NCI-H82 treated with DMSO at 0.1 percent for 48 hours (cell line): ENCODE measurements around the gene VSTM4.

Source experiments
- DNase-seq: peaks from one replicate; lab custom pipeline; 2025; ENCODE audit not compliant: unreplicated experiment; lab: John Stamatoyannopoulos, UW

VSTM4 gene

DNA sequence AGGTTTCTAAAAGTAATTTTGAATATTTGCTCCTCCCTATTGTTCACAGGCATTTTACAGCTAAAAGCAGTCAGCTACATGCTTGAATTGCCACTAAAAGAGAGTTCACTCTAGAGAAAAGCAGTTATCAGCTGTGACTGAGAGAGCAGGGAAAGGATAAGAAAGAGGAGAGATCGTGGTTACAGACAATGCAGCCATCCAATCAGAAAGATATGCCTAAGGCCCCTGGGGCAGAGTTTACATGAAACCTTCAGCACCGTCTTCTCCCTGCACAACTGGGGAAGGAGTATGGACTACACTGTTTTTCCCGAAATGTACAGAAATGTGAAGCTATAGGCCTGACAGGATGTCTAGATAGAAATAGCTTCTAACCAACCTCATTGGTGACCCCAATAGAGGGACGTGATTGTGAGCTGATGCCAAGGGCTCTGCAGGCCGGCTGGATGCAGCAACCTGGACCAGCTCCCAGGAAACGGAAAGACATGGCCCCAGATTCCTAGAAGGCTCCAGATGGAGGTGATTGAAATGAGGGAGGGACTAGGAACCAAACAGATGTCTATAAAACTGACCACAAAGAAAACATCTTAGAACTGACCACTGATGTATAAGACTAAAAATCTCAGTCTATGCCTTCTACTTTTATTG is 3.2 kb upstream of the VSTM4 start:
- DNase-seq = no peak

DNA sequence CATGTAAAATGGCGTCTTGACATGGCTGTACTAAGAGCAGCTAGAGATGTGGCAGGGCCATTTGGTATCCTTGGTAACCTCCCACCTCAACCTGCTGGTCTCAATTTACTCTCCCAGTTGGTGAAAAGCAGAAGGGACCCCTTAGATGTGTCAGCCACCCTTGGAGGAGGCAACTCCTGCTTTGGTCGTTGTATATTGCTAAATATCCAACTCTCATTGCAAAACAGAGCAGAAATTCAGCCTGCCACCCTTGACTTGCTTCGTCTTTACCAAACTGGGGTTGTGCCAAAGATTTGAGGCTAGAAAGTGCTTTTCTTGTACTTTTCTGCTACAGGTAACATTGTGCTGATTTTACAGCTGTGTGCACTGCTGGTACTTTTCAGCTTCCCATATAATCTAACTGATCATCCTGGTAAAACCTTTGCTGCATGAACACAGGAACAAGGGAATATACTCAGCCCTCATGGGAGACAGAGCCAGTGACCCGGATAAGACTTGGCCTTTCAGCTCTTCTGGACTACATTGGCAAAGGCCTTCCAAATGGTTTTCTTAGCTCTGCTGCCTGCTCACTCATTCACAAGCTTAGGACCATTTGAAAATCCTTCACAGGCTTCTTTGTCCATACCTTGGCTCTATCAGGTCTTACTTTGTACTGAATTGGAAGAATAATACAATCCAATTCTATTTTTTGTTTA is 2.2 kb upstream of the VSTM4 start:
- no peak for DNase-seq

DNA sequence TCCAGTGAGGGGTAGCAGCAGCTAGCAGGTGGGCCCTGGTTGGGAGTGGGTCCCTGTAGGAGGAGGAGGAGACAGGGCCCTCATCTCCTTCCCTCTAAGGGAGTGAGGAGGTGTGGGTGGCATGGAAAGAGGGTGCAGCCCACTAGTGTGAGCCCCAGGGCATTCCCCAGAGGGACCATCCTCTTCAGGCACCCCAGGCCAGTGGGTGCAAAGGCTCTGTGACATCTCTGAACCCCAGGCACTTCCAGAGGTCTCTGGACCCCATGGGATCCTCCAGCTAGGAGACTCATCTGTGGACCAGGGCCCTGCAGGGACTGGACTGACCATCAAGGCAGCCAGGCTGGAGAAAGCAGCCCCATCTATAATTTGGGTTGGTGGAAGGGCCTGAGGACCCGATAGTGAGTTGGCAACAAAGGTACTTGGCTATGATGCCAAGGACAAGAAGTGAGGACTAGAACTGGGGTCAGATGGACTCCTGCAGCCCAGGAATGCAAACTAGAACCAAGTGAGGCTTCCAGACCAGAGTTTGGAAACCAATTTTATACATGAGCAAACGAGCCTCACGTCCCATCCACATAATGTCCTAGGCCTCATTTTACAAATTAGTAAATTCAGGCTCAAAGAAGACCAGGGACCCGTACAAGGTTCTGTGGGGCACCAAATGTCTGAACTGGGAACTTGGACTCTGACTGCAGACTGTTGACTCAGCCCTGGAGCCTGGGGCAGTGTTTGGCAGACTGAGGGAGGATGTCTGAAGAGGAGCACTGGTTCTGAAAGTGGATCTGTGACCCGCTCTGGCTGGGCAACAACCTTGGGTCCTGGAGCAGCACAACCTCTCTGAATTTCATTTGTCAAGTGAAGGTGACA is 1.4 kb upstream of the VSTM4 start:
- DNase-seq = no peak

DNA sequence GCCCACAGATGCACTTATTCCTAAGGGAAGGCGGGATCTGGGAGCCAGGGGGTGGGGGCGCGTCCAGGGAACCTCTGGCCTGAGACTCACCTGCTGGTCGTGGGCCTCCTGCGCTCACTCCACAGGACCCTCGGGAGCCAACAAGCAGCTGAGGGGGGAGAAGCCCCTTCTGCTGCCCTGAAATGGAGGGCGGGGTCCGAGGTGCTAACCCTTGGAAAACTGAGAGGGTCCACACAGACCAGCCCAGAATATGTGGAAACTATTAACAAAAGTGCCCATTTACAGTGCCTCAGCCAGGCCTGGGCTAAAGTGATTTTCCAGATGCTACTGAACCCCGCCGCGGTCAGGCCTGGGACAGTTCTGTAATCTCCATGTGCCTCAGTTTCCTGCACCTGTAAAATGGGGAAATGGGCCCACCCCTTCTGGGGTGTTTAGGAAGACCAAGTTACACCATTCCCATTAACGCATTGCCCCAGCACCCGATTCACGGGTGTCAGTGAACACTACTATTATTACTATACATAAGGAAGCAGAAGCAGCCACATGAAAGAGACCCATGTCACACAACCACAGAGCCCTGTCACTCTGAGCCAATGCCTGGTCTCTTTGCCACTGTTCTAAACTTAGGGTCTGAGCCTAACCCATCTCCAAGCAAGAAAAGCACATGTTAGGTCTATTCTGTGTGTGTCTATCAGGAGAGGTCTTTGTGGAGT is 630 bp upstream of the VSTM4 start:
- no peak for DNase-seq

DNA sequence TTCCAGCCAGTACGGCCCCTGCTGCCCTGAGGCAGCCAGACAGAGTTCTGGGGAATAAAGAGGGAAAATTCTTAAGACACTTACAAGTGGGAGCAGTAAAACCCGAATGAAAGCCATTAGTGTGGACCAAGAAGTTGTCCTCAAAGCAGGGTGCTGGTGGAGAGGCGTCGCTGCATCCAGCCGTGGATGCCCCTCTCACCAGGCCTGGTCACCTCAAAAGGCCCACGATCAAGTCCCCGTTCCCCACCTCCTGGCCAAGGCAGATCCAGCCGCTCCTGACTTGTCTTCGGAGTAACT is 656 bp downstream of the VSTM4 start:
- DNase-seq = no peak

DNA sequence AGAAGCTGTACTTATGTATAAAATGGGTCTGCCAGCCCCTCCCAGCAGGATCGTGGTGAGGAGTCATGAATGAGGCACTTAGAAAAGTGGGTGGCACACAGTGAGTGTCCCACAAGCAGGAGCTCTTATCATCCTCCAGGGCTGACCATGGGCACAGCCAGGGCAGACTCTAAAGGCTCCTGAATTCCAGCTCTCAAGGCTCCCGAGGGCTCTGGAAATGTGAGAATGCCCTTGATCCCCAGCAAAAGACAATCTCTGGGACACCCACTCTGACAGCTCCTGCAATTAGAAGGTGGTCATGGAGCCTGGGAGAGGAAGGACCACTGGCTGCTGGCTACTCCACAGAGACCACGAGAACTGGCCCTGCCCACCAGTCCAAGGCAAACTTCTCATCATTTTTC is 1.6 kb downstream of the VSTM4 start:
- DNase-seq = no peak

DNA sequence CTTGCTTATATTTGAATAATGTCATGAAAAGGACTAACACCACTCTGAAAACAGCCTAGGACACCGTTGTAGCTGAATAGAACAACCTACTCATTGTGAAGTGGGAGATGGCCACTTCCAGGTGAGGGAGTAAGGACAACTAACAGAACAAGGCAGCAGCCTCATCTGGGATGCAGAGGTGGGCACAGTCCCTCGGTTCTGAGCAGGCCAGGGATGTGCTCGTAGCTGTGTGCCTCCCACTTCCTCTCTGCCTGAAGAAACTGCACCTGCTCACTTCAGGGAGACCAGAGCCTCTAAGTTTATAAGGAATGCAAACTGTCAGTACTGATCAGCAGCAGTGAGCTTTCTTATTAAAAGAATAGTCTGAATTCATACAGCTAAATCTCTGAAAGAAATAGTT is 2.5 kb downstream of the VSTM4 start:
- no peak for DNase-seq

DNA sequence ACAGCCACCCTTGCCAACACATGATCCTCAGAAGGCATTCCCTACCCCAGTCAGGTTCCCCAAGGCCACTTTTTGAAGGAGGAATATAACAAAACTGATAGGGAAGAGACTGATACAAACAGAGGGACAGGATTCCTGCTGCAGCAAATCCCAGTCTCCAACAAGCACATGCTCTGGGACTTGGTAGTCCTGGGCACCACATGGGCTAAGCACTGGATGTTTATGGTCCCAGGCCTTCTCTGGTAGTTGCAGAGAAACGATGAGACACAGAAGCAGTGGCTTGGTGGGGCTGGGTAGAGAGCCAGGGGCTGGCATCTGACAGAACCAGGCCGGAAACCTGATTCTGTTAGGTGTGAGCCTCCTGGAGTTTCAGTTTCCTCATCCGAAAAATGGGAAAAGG is 3.2 kb downstream of the VSTM4 start:
- DNase-seq = no peak

DNA sequence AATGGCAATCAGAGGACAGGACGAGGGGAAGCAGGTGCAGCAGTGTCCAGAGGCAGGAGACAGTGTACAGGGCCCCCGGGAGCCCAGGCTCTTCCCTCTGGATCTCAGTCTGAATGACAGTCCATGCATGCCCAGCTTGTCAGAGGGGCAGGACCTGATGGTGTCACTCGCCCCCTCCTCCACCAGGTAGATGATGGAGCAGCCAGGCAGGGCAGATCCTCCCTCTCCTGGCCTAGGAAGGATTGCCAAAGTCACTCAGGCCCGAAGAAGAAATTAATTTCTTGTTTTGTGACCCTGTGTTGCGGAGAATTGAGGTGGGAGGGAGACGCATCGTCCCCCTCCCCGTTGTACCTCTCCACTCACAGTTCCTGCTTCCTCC is 4.0 kb downstream of the VSTM4 start:
- DNase-seq = no peak

DNA sequence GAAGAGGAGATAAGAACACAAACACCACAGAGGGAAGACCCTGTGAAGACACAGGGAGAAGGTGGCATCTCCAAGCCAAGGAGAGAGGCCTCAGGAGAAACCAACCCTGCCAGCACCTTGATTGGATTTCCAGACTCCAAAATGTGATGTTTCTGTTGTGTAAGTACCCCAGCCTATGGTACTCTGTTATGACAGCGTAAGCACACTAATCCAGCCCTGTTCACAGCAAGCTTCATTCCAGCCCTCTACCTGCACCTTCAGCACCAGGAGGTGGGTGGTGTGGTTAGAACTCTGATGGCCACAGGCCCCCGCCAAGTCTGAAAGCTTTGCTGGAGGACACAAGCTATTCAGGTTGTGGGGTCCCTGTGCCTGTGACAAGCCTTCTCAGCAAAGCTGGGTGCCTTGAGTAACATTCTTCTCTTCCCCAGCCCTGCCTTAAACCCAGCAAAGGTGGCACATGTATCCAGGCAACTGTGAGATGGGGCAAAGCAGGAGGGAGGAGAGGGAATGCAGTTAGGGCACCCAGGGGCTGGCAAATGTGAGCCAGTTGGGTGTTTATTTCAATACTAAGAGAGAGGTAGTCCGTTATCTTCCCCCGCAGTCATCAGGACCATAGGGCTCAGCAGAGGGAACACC is 4.5 kb downstream of the VSTM4 start:
- no peak for DNase-seq

DNA sequence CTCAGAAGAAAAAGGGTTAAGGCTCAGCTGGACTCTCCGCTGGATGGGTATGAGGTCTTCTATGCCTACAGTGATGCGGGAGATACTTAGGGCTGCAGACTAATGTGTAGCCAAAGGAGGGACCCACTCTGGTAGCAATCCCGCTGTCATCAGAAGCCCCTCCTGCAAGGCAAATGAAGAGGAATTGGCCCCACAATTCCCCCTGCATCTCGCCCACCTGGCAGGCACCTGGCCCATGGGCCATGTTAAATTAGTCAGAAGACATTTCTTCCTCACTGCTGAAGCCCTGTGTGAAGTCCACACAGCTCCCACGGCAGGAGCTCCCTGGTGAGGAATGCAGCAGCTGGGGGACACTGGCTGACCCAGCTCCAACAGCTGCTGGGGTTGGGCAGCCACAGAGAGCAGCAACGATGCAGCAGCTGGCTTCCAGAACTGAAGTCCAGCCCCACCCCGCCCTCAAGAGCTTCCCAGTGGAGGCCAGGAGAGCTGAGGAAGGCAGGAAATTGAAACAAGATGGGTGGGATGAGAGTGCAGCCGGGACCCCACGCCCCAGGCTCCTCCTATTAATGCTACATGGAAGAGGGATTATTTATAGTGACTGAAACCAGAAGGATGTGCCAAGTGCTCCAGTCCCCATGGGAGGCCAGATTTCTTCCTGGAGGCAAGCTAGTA is 5.5 kb downstream of the VSTM4 start:
- no peak for DNase-seq

DNA sequence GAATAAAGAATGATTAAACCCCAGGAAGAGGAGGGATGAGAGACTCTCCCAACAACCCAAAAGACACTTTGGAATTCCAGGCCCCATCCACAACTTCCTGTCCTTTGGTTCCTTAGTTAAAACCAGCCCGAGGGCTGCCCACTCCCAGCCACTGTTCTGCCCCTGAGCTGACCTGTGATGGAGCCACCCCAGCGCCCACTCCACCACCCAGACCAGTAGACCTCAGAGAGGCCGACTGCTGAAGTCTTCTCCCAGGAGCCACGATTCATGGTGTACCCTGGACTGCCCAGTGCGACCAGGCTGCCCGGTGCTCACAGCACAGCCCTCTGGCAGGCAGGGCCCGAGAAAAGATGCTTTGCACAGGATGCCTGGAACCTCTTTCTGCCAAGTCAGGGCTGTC is 6.7 kb downstream of the VSTM4 start:
- DNase-seq = no peak

DNA sequence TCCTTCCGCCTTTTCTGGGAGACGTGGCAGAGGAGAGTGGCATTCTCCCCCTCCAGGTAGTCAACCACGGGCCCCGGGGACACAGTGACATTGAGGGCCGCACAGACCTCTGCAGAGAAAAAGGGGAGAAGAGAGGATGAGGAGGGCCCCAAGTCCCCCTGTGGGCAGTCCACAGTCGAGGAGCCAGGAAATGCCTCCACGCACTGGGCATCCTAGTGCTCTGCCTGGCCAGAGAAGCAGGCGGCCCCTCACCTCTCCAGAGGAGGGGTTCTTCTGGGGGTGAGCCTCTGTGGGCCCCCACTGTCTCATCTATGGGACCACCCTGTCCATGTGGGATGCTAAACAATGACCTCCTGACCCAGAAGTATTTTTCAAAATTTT is 7.4 kb downstream of the VSTM4 start:
- no peak for DNase-seq

DNA sequence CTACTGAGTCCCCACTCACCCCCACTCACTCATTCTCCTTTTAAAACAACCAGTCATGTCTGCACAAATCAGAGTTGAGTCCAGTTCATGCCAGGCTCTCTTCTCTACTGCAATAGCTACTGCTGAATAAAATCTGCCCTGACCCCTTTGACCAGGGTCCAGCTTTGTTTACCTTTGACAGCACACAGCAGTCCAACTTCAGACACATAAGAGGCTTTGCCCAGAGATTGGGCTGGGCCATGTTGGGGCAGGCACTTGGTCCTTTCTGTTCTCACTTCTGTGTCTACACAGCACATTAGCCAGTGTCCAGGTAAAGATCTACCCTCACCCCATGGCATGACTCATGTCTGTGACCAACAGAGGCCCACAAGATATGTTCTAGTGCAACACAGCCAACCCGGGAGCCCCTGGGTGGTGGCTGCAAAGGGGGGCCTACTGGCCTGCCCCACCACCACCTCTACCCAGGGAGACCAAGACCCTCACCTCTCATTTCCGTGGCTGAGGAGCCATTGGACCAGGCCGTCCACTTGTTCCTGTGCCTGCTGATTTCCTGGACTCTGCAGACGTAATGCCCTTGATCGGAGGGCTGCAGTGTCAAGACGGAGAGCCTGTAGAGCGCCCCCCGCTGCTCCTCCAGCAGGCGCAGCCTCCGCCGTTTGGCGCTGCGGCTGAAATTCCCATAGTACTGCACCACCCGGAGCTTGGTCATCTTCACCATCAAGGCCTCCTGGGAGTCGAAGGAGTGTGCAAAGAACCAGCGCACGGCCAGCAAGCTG is 8.0 kb downstream of the VSTM4 start:
- no peak for DNase-seq

DNA sequence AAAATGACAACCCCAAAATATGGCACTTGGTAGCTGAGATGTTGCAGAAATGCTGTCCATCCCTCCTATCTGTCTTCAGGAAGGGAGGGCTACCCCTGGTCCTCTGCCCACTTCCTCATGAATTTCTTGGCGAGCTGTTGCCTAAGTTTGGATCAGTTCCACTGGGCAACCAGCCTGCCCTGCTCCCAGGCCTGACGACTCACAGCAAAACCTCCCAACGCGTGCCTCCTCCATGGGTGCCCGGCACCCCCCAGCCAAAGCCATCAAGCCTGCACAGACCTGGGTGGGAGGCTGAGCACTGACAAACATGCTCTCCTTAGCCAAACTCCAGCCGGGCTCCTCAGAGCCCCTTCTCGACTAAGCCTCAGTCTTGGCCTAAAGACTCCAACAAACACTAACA is 8.9 kb downstream of the VSTM4 start:
- DNase-seq = no peak

DNA sequence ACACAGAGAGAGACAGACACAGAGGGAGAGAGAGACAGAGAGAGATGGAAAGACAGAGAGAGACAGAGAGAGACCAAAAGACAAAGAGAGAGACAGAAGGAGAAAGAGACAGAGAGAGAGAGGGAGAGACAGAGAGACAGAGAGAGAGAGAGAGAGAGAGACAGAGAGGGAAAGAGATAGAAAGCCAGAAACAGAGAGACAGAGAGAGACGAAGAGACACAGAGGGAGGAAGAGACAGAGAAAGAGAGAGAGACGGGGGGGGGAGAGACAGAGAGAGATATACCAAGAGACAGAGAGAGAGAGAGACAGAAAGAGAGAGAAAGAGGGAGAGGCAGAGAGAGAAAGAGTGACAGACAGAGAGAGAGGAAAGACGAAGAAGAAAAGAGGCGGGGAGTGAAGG is 10.2 kb downstream of the VSTM4 start:
- no peak for DNase-seq

DNA sequence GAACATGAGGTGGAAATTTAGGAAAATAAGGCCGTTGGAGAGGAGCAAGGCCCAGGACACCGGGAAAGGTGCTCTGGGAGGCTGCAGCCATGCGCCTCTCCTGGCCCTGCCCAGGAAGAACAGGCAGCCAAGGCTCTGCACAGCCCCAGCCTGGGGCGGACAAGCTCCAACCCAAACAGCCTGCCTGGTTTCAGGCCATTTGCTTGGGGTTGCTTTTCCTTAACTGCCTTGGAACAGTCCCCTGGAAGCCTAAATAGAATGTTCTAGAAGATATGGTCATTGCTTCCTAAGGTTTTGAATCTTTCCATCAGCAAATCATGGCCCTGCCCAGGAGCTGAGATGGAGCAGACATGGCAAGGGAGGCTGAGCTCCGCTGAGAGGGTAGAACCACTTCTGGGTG is 11.0 kb downstream of the VSTM4 start:
- DNase-seq = no peak

DNA sequence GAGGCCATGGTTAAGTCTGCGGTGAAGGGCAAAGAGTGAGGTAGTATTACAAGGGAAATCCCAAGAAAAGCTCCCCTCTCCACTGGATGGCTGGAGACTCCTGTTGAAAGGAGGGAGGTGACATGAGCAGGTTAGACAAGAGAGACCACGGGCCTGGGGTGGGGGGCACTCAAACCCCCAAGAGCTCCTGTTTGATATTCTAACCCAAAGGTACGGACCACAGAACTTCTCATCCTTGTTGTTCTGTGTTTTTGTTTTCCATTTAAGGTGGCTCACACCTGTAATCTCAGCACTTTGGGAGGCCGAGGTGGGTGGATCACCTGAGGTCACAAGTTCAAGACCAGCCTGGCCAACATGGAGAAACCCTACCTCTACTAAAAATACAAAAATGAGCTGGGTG is 11.6 kb downstream of the VSTM4 start:
- DNase-seq = no peak

DNA sequence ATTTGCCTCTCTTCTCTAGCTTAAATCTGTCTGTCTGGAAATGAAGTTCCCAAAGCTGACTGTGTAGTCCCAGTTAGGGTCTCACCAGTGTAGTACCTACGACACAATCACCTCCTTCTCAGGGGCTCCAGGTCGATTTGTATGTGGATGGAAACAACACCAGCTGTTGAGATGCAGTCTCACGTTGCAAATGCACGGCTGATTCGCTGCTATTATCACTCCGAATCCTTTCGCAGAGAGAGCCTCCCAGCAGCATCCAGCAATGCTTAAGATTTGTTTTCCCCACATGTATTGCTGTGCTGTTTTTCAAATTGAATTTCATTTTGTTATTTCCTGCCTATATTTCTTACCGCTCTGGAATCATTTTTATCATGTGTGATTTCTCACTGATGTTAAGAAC is 16.3 kb downstream of the VSTM4 start:
- no peak for DNase-seq

DNA sequence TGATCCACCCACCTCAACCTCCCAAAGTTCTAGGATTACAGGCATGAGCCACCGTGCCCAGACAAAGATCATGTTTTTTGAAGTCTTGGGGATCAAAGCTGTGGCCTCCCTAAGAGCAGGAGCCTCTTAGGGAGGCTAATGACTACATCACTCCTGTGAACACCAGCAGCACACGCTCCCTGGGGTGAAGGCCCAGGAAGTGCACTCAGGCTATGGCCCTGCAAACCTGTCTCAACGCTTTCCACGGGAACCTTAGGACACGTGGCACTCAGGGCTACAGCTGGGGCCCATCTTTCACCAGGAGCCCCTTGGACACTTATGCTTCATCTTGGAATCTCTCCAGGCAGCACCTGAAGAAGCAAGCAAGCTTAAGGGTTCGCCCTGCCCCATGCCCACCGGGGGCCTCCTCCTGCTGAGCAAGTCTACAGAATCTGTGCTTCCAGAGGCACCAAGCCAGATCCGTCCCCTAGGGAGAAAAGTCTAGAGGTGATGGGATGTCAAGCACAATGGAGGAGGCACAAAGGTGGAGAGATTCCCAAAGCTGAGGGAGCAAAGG is 18.4 kb downstream of the VSTM4 start:
- no peak for DNase-seq
